HCT116 (cell line): ENCODE measurements around the gene FGD5.

ENCODE experiments used
- CEBPB ChIP-seq: IDR thresholded peaks from 2 replicates; pipeline ENCODE4 v1.6.1; 2012; ENCODE audit warnings: low read depth
- CTCF ChIP-seq, 3 experiments: fragments of 200-600 bp in 1 of 3; sonication (generic) in 1 of 3; IDR thresholded peaks in 2 of 3; conservative IDR thresholded peaks in 1 of 3; 2 replicates each; pipeline ENCODE4 v1.5.1; 2012 to 2017; ENCODE audit warnings: low read depth in 2 of 3, low read length in 2 of 3, antibody characterized with exemption in 1 of 3, borderline replicate concordance in 1 of 3, control low read depth in 1 of 3, mild to moderate bottlenecking in 1 of 3, mixed read lengths in 1 of 3, mixed run types in 1 of 3, moderate library complexity in 1 of 3; ENCODE audit not compliant: insufficient read depth in 1 of 3
- EZH2 ChIP-seq: fragments of 200-600 bp; sonication (generic); IDR thresholded peaks from 2 replicates; pipeline ENCODE4 v1.6.1; 2017; ENCODE audit warnings: antibody characterized with exemption, mixed run types
- POLR2AphosphoS5 ChIP-seq: IDR thresholded peaks from 2 replicates; pipeline ENCODE4 v1.6.1; 2011; ENCODE audit warnings: mild to moderate bottlenecking, low read depth, low read length, moderate library complexity
- RAD21 ChIP-seq: IDR thresholded peaks from 2 replicates; pipeline ENCODE4 v1.6.1; 2012; ENCODE audit warnings: low read depth, mild to moderate bottlenecking
- TCF7L2 ChIP-seq: IDR thresholded peaks from 2 replicates; pipeline ENCODE4 v1.7.0; 2011; ENCODE audit warnings: borderline replicate concordance, inconsistent platforms; ENCODE audit not compliant: insufficient read depth, insufficient read length; ENCODE audit errors: extremely low read depth
- YY1 ChIP-seq: IDR thresholded peaks from 2 replicates; pipeline ENCODE4 v1.6.1; 2011; ENCODE audit warnings: low read length, low read depth, moderate library complexity, mild to moderate bottlenecking; ENCODE audit not compliant: insufficient replicate concordance; ENCODE audit errors: extremely low read depth
- ZNF274 ChIP-seq: fragments of 200-500 bp; sonication (Bioruptor generic); IDR thresholded peaks from 2 replicates; pipeline ENCODE4 v1.6.1; 2014; ENCODE audit warnings: mild to moderate bottlenecking, low read depth, low read length, inconsistent platforms

DNA sequence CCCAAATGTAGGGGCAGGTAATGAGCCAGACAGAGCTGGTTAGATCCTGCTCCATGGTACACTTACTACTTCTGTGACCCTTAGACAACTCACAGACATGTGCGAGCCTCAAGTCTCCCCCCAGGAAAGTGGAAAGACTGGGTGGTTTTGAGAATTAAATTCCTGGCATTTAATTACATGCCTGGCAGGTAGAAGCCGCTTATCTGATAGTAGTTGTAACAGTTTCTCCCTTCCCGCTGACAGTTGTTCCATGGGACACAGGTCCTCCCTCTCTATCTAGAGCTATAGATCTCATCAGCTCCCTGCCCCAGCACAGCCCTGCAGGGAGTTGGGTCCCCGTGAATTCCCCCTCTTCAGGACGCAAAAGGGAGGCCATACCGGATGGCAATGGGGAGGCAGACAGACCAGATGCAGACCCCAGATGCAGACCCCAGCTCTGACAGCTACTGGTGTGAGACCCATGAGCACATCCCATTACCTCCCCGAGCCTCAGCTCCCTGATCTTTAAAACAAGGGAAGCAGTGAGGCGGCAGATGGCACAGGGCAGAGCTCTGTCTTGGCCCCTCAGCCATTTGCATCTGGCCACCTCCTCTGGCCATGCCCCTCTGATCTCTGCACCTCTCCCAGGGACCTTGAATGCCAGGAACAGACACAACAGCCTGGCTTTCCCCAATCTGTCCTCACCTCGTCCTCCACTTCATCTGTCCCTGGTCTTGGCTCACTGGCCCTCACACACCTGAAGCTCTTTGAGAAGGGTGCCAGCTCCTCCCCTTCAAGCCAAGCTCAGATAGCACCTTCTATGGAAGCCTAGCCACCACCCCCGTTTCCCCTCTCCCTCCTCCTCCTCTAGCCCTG lies 94.5 kb downstream of the FGD5 start:
- TF ChIP-seq CTCF (IDR thresholded peaks at IDR 0.05 in 2 of 3, conservative IDR thresholded peaks at IDR 0.05 in 1 of 3; ENCODE audit: borderline replicate concordance in 1 of 3, insufficient read depth in 1 of 3, low read depth in 2 of 3, low read length in 2 of 3): no peak
- no peak for TF ChIP-seq RAD21
- no peak for TF ChIP-seq ZNF274
- TF ChIP-seq YY1: no peak
- TF ChIP-seq TCF7L2: no peak
- no peak for TF ChIP-seq EZH2
- no peak for TF ChIP-seq POLR2AphosphoS5
- no peak for TF ChIP-seq CEBPB
